Neutrophil (primary cell): ENCODE results near the gene ACSM5.

Source experiments
- H3K27ac ChIP-seq: fragments of 200-600 bp; sonication (generic); 2 replicates; pipeline ENCODE4 v1.5.1; 2016; ENCODE audit warnings: mild to moderate bottlenecking, moderate library complexity
- H3K27me3 ChIP-seq: fragments of 200-600 bp; sonication (generic); 2 replicates; pipeline ENCODE4 v1.6.0; 2016; ENCODE audit warnings: mild to moderate bottlenecking
- H3K36me3 ChIP-seq: fragments of 200-600 bp; sonication (generic); 2 replicates; pipeline ENCODE4 v1.5.1; 2017
- H3K4me1 ChIP-seq, 2 experiments: fragments of 200-600 bp in 1 of 2; sonication (generic) in 1 of 2; 1 replicate in 1 of 2; 2 replicates in 1 of 2; pipeline versions ENCODE4 v1.5.1 to v1.6.1; 2013 to 2016; ENCODE audit warnings: low read depth in 1 of 2, low read length in 1 of 2, mild to moderate bottlenecking in 1 of 2, moderate library complexity in 1 of 2; ENCODE audit not compliant: control insufficient read depth in 1 of 2, insufficient read depth in 1 of 2
- H3K4me3 ChIP-seq, 2 experiments: fragments of 200-600 bp in 1 of 2; sonication (generic) in 1 of 2; 1 replicate in 1 of 2; 2 replicates in 1 of 2; pipeline ENCODE4 v1.5.1; 2013 to 2016; ENCODE audit warnings: low read depth in 1 of 2, low read length in 1 of 2, mild to moderate bottlenecking in 1 of 2, moderate library complexity in 1 of 2
- H3K9me3 ChIP-seq: fragments of 200-600 bp; sonication (generic); 2 replicates; pipeline ENCODE4 v1.5.1; 2016
- TF ChIP-seq, protein P1 (sequence below): fragments of 200-600 bp; sonication (generic); IDR thresholded peaks from 2 replicates; pipeline ENCODE4 v1.5.1; 2016; ENCODE audit warnings: antibody characterized with exemption

The ACSM5 gene, protein sequence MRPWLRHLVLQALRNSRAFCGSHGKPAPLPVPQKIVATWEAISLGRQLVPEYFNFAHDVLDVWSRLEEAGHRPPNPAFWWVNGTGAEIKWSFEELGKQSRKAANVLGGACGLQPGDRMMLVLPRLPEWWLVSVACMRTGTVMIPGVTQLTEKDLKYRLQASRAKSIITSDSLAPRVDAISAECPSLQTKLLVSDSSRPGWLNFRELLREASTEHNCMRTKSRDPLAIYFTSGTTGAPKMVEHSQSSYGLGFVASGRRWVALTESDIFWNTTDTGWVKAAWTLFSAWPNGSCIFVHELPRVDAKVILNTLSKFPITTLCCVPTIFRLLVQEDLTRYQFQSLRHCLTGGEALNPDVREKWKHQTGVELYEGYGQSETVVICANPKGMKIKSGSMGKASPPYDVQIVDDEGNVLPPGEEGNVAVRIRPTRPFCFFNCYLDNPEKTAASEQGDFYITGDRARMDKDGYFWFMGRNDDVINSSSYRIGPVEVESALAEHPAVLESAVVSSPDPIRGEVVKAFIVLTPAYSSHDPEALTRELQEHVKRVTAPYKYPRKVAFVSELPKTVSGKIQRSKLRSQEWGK

DNA sequence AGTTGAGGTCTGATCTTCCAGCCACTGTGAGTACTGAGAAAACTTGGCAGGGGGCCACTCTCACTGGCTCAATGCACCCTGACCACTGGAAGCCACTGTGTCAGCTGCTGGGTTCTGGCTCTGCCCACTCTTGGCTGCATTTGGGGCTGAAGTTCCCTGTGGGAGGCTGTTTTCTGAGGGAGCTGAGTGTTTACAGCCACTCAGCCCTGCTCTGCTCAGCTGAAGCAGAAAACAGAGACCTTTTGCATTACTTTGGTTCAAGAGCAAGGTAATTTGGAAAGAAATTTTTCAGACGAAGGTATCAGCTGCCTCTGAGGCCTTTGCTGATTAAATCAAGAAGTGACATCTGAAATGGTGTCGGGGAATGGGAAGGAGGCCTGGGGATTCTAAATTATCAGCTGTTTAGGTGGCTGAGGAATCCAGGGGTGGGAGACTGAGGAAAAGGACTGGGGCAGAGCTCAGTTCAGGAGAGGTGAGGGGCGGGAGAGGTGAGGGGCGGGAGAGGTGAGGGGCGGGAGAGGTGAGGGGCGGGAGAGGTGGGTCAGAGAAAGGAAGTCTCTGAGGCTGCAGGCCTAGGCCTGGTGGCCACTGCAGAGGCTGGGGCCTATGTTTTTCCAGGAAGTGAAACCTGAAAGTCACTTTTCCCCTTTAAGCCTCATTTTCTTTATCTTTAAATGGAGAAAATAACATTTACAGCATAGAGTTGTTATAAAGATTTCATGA is at the start of gene ACSM5:
Gene ACSM5, plus strand, starts transcription at position 137 of the 723 bp plus-strand sequence. CDS start 1,951 bp downstream, outside the sequence.
- no peak within 1 kb of the TSS for H3K4me3 ChIP-seq
- TF ChIP-seq, protein P1, sequence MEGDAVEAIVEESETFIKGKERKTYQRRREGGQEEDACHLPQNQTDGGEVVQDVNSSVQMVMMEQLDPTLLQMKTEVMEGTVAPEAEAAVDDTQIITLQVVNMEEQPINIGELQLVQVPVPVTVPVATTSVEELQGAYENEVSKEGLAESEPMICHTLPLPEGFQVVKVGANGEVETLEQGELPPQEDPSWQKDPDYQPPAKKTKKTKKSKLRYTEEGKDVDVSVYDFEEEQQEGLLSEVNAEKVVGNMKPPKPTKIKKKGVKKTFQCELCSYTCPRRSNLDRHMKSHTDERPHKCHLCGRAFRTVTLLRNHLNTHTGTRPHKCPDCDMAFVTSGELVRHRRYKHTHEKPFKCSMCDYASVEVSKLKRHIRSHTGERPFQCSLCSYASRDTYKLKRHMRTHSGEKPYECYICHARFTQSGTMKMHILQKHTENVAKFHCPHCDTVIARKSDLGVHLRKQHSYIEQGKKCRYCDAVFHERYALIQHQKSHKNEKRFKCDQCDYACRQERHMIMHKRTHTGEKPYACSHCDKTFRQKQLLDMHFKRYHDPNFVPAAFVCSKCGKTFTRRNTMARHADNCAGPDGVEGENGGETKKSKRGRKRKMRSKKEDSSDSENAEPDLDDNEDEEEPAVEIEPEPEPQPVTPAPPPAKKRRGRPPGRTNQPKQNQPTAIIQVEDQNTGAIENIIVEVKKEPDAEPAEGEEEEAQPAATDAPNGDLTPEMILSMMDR: no peak
- no peaks in the 10 kb centered on the region for H3K9me3 ChIP-seq
- H3K27ac ChIP-seq: no peak within 1 kb of the TSS
- no peaks in the 10 kb centered on the region for H3K27me3 ChIP-seq
- no peaks in the 10 kb centered on the region for H3K4me1 ChIP-seq
- no peaks in the 10 kb centered on the region for H3K36me3 ChIP-seq

DNA sequence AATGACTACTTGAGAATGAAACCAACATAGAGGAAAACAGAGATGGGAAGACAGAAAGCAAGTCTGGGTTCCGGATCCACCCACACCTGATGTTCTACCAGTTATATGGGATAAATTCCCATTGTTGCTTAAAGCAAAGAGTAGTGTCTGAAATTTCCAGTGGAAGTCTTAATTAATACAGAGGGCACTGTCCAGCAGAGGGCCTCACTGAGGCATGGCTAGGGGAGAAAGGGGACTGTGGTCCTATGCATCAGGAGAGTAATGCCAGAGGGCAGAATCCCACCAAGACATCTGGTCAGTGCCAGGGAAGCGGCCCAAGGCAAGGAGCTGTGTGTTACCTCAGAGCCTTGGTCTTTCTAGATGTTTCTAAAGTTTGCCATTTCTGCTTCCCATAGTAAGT is 49.3 kb upstream of the ACSM5 start:
- no peaks in the 10 kb centered on the region for H3K36me3 ChIP-seq
- TF ChIP-seq, protein P1: no peak
- H3K4me3 ChIP-seq: no peak overlapping the region
- no peaks in the 10 kb centered on the region for H3K4me1 ChIP-seq
- H3K27me3 ChIP-seq: no peaks in the 10 kb centered on the region
- H3K27ac ChIP-seq: no peak overlapping the region
- no peaks in the 10 kb centered on the region for H3K9me3 ChIP-seq

GRCh38 chr16:20363191-20363590 is 46.1 kb upstream of the ACSM5 start:
- TF ChIP-seq, protein P1: no peak
- H3K4me3 ChIP-seq: no peak overlapping the region
- H3K36me3 ChIP-seq: no peaks in the 10 kb centered on the region
- H3K27ac ChIP-seq: no peak overlapping the region
- H3K9me3 ChIP-seq: no peaks in the 10 kb centered on the region
- H3K27me3 ChIP-seq: no peaks in the 10 kb centered on the region
- no peaks in the 10 kb centered on the region for H3K4me1 ChIP-seq

DNA sequence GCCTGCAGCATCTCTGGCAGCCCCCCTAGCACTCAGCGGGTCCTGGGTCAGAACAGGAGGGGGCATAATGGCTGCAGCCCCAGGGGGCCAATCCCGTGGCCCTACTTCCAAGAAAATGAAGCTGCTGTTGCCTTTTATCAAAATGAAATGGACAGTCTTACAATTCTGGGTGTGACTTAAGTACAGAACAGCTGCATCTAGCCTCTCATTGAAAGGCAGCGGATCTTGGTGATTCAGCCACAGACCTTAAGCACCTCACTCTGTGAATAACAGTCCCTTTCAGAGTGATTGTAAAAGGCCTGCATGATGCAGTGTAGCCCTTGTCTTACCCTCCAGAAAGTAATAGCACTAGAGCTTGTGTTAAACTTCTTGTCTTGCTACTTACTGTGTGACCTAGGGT is 45.3 kb upstream of the ACSM5 start:
- Histone ChIP-seq H3K4me3 (no peak overlapping the region), H3K4me1 (no peaks in the 10 kb centered on the region), H3K36me3 (no peaks in the 10 kb centered on the region), H3K27ac (no peak overlapping the region), H3K9me3 (no peaks in the 10 kb centered on the region), H3K27me3 (no peaks in the 10 kb centered on the region)
- TF ChIP-seq, protein P1: no peak

GRCh38 chr16:20369452-20370054 is 39.8 kb upstream of the ACSM5 start:
- Histone ChIP-seq H3K36me3 (no peaks in the 10 kb centered on the region), H3K4me3 (no peak overlapping the region), H3K9me3 (no peaks in the 10 kb centered on the region), H3K27ac (no peak overlapping the region), H3K27me3 (no peaks in the 10 kb centered on the region), H3K4me1 (no peaks in the 10 kb centered on the region)
- TF ChIP-seq, protein P1: no peak
